Body of pancreas (tissue), 4 donors: ENCODE results near the gene STPG4.

ENCODE experiments used
- POLR2A ChIP-seq, 3 donors: fragments of 450-650 bp; IDR thresholded peaks; one replicate each; pipeline ENCODE4 v1.6.1; 2016; ENCODE audit warnings: antibody characterized with exemption in 3 of 3, mild to moderate bottlenecking in 2 of 3
- TF ChIP-seq, protein P1 (sequence below), 7 experiments: fragments of 450-650 bp in 4 of 7; fragments of 200-600 bp in 3 of 7; sonication (generic) in 3 of 7; IDR thresholded peaks; one replicate each; pipeline ENCODE4 v1.5.1; 2016 to 2019; ENCODE audit warnings: antibody characterized with exemption in 7 of 7

DNA sequence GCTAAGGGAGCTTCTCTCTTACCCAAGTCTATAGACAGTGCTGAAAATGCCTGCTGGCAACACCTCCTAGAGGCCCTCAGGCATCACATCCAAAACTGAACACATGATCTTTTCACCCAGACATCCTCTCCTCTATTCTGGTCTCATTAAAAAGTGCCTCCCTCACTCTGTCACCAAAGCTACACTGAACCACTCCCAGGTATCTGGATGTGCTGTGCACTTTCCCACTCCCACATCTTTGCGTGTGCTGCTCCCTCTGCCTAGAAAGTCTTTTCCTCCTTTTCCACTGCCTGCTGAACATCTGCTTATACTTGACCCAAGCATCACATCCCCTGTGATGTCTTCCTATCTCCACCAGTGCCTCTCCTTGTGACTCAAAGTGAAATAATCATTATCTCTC, 26.1 kb upstream of the STPG4 start:
- TF ChIP-seq, protein P1, sequence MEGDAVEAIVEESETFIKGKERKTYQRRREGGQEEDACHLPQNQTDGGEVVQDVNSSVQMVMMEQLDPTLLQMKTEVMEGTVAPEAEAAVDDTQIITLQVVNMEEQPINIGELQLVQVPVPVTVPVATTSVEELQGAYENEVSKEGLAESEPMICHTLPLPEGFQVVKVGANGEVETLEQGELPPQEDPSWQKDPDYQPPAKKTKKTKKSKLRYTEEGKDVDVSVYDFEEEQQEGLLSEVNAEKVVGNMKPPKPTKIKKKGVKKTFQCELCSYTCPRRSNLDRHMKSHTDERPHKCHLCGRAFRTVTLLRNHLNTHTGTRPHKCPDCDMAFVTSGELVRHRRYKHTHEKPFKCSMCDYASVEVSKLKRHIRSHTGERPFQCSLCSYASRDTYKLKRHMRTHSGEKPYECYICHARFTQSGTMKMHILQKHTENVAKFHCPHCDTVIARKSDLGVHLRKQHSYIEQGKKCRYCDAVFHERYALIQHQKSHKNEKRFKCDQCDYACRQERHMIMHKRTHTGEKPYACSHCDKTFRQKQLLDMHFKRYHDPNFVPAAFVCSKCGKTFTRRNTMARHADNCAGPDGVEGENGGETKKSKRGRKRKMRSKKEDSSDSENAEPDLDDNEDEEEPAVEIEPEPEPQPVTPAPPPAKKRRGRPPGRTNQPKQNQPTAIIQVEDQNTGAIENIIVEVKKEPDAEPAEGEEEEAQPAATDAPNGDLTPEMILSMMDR (IDR thresholded peaks at IDR 0.05), result no peak
- TF ChIP-seq POLR2A (IDR thresholded peaks at IDR 0.05), result no peak
